IPS-NIHi11 (cell line): ENCODE data around the gene ZBTB7C.
A peak's percentile ranks its signal among the peaks of the same experiment; 100 is the strongest.
"Not testable (repeated sequence)": the region's sequence is repeated elsewhere in the genome, so short reads cannot be mapped to it uniquely, and the experiment has no call there.

Experiments
- DNase-seq: peaks from one replicate; pipeline ENCODE4 v3.0.0; 2012; ENCODE audit warnings: mixed read lengths, low spot score

ZBTB7C gene

GRCh38 chr18:48408727-48409590 lies at the start of gene ZBTB7C:
ZBTB7C (minus strand) TSS chr18:48409383.
- DNase-seq: peak; percentile 70

GRCh38 chr18:48456838-48457237 lies 47.7 kb upstream of the ZBTB7C start:
- no peak for DNase-seq

GRCh38 chr18:48455555-48456478 lies 46.6 kb upstream of the ZBTB7C start:
- no peak for DNase-seq

- DNase-seq: no peak
Observed at GRCh38 chr18:48454261-48454757, 45.1 kb upstream of the ZBTB7C start.

DNA sequence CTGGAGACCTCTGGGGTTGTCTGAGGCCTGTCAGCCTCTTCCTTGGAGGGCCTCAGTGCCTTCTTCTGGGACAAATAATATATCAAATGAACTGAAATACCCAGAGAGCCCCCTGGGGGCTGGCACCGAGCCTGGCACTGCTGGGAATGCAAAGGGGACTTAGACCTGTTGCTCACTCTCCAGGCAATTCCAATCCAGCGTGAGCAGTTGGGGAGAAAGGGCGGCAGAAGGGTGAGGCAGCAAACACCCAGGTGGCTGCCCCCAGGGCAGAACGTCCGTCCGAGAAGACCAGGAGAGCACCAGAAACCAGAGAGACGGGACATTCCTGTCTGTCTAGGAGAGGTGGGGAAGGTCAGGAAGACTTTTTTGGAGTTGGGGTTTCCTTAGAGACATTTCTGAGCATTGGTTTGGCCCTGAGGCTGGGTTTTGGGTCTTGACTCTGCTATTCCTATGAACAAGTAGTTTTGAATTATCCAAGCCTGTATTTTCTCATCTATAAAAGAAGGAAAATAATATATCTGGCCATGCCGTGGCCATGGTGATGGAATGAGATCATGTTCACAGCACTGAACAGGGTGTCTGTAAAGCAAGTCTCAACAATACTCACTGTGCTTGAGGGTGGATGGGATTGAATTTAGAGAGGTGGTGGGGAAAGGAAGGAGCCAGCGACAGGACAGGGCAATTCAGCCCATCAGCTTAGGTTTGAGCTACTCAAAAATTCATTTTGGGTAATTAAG lies 44.3 kb upstream of the ZBTB7C start:
- DNase-seq: no peak

DNA sequence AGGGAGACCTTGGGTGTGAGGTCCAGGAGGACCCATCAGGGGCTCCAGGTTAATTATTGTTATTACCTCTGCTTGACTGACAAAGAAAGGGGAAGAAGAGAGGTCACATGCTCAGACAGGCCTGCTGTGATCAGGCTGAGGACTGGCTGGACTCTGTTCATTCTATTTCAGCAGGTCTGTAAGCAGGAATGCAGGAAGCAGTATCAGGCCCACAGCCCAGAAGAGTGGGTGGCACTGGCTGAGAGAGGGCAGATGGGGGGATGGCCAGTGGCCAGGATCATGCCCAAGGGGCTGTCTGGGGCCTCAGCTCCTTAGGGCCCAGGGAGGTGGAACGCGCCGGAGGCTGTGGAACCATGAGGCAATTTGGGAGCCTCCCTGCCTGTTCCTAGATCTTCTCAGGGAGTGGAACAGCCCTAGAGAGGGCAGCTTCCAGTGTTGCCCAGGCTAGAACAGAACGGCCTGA lies 43.7 kb upstream of the ZBTB7C start:
- no peak for DNase-seq

- DNase-seq: no peak
Observed at GRCh38 chr18:48450685-48451084, 41.5 kb upstream of the ZBTB7C start.

- DNase-seq: peak; percentile 88
Observed at GRCh38 chr18:48446582-48447225, 37.5 kb upstream of the ZBTB7C start.

DNA sequence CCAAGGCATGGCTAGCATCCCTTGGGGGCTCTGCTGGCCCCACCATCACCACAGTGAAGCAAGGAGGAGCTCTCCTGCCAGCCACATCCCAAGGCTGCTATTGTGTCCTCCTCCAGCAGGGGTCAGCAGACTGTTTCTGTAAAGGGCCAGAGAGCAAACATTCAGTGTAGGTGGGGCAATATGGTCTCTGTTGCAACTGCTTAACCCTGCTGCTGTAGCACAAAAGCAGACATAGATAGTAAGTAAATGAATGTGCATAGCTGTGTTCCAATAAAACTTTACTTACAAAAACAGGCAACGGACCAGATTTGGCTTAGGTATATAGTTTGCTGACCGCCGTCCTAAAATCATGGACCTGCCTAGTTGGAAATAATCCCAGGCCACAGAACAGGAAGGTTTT lies 36.4 kb upstream of the ZBTB7C start:
- DNase-seq: peak; percentile 74

GRCh38 chr18:48442761-48443160 lies 33.6 kb upstream of the ZBTB7C start:
- DNase-seq: no peak

DNA sequence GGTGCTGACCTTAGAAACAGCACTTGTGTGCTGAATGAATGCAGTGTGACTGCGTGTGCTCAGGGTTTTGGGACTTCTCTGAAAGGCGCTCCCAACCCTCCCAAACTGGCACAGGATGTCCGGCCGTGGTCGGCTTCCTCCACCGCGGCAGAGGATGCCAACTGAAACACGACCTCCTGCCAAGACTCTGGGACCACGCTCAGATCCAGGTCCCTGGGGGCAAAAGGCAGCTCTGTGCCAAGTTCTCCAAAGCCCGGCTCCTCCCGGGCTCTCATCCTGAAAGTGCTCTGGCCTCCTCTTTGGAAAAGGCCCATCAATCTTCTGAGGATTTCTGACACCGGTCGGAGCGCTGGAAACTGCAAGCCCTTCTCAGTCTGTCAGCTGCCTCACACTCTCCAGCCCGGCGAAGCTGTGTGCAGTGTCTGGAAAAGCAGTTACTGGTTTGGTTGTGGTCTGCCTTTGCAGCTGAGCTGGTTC lies 32.3 kb upstream of the ZBTB7C start:
- no peak for DNase-seq

DNA sequence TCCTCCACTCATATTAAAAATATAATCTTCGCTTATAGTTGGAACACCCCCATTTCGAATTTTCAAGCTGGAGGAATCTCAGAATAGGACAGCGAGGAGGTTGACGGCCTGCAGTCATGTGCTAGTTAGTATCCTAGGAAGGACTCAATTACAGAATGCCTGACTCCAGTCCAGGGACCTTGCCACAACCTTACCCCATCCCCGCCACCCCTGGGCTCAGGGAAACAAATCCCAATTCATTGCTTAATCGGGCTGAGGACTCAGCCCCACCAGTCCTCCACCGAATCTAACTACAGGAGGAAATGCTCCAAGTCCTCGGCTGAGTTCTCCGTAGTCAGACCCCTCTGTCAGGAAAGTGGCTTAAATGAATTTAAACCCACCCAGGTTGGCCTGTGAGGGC lies 31.7 kb upstream of the ZBTB7C start:
- no peak for DNase-seq

DNA sequence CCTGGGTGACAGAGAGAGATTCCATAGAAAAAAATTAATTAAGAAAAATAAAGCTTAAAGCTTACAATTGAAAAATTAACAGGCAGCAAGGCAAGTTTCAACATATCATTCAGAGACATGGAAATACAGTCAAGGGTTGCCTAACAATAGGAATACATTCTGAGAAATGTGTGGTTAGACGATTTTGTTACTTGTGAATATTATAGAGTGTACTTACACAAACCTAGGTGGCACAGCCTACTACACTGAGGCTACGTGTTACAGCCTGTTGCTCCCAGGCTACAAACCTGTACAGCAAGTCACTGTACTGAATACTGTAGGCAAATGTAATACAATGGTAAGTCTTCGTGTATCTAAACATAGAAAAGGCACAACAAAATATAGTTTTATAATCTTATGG lies 27.7 kb upstream of the ZBTB7C start:
- no peak for DNase-seq

DNA sequence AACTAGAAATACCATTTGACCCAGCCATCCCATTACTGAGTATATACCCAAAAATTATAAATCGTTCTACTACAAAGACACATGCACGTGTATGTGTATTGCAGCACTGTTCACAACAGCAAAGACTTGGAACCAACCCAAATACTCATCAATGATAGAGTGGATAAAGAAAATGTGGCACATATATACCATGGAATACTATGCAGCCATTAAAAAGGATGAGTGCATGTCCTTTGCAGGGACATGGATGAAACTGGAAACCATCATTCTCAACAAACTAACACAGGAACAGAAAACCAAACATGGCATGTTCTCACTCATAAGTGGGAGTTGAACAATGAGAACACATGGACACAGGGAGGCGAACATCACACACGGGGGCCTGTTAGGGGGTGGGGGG lies 25.2 kb upstream of the ZBTB7C start:
- not testable (repeated sequence) for DNase-seq

GRCh38 chr18:48433541-48433940 lies 24.4 kb upstream of the ZBTB7C start:
- no peak for DNase-seq

- DNase-seq: no peak
Observed at GRCh38 chr18:48430150-48430549, 21.0 kb upstream of the ZBTB7C start.

DNA sequence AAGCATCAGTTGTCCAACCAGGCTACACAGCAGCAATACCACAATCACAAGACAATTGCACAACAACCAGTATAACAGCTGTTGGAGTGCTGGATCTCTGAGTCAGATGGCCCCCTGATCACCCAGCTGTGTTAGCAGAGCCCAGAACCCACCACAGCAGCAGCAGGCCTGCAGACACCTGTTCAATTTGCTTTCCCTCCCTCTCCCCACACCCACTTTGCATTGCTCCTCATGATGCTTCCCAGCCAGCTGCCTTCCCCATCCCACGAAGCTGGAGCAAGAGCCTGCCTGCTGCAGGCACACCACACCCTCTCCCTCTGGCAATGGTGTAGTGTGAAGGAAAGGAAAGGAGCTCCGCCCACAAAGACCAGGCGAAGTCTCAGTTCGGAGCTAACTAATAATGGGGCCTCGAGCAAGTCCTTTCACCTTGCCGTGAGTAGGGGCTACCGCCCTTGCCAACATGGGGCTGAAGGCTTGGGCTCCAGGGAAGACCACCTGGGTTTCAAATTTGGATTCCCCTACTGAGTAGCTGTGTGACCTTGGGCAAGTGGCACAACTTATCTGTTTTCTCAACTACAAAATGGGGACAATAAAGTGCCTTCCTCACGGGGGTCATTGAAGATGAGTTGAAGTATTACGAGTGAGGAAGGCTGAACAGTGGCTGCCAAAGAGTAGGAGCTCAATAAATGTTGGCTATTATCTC lies 19.4 kb upstream of the ZBTB7C start:
- no peak for DNase-seq

- peak; percentile 43 for DNase-seq
Observed at GRCh38 chr18:48422947-48423378, 13.8 kb upstream of the ZBTB7C start.

DNA sequence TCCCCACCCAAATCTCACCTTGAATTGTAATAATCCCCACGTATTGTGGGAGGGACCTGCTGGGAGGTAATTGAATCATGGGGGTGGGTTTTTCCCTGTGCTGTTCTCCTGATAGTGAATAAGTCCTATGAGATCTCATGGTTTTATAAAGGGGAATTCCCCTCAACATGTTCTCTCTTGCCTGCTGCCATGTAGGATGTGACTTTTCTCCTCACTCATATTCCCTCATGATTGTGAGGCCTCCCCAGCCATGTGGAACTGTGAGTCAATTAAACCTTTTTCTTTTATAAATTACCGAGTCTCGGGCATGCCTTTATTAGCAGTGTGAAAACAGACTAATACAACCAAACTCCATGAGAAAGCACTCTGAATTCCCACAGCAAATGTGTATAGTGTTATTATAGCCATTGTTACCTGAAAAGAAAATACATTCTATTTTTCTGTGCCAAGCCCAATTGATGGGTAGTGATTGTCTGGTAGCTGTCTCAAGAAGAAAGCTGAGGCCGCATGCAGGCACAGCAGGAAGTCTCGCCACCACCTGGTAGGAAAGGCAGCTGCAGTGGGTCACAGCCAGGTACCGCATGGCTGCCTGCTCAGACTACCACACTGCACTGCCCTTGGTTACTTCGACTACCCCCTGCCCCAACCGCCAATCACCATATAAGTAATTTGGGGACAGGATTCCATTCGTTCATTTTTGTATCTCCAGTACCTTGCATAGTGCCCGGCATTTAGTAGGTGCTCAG lies 10.3 kb upstream of the ZBTB7C start:
- DNase-seq: no peak
